ENCODE data around the gene ROCK1.
"Not testable (repeated sequence)": the region's sequence is repeated elsewhere in the genome, so short reads cannot be mapped to it uniquely, and the experiment has no call there.

The ROCK1 gene

DNA sequence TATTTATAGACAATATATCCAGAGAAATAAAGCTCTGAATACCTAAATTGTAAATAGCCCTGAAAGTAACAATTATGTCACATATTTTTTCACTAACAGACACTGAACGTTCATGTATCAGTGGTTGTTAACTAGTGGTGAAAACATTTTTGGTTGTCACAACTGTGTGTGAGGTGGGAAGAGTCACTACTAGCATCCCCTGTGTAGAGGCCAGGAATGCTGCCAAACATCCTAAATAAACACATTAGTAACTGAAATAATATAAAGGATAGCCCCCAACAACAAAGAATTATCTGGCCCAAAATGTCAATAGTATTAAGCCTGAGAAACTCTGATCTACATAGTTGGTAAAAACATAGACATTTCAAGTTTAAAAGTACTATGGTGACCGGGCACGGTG lies 64.5 kb downstream of the ROCK1 start:
- Histone ChIP-seq H3K27me3 (replicated peaks) (no peaks in the 10 kb centered on the region), H3K36me3 (replicated peaks) (no peaks in the 10 kb centered on the region), H3K4me3 (ENCODE audit: low read depth, low read length) (no peak overlapping the region), H3K27ac (peak overlapping the region; percentile 38)
- peak; percentile 53 for DNase-seq
- TF ChIP-seq CTCF (IDR thresholded peaks at IDR 0.05; ENCODE audit: low read depth, low read length, missing control alignments): no peak
- in situ Hi-C loops (cut with HindIII; ENCODE audit: low pct_ligation_motif_present, low sequenced_read_pairs): no loop called here

DNA sequence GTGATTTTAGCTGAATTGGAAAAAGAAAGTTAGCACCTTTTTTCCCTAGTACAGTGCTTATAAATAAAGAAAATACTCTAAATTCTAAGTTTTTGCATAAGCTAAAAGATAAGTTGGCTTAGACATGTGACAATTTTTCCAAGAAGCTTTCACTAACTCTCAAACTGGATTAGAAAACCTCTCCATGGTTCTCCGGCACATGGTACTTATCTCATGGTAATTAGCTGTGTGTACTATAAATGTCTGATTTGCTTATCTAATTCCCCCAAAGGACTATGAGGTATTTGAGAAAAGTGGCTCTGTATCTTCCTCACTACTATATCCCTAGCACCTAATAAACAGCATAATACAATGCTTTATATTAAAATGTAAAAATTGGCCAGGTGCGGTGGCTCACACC lies 71.1 kb downstream of the ROCK1 start:
- Histone ChIP-seq H3K27me3 (replicated peaks) (no peaks in the 10 kb centered on the region), H3K27ac (no peak overlapping the region), H3K36me3 (replicated peaks) (no peaks in the 10 kb centered on the region), H3K4me3 (ENCODE audit: low read depth, low read length) (no peak overlapping the region)
- TF ChIP-seq CTCF (IDR thresholded peaks at IDR 0.05; ENCODE audit: low read depth, low read length, missing control alignments): no peak
- DNase-seq: no peak
- in situ Hi-C loops (cut with HindIII; ENCODE audit: low pct_ligation_motif_present, low sequenced_read_pairs): no loop called here

DNA sequence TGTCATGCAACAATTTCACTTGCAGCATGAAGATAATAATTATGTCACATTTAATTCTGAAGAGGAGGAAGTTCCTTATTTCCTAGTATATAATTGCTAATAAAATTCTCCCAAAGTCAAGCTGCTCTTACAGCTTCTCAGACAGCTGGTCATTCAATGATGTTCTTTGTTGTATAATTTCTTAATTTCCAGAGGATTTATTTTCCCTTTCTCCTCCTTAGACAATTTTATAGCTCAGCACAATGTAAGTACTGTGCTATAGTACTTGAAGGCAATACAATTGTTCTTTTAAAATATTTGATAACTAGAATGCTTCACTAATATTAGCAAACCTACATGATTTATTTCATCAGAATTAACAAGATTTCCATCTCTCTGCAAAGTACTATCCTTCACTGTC lies 73.4 kb downstream of the ROCK1 start:
- peaks cover 4% of the 10 kb centered on the region for H3K36me3 ChIP-seq (replicated peaks)
- H3K27me3 ChIP-seq (replicated peaks): no peaks in the 10 kb centered on the region
- no peak overlapping the region for H3K27ac ChIP-seq
- no peak for DNase-seq
- in situ Hi-C loops (cut with HindIII; ENCODE audit: low pct_ligation_motif_present, low sequenced_read_pairs): no loop called here
- no peak overlapping the region for H3K4me3 ChIP-seq (ENCODE audit: low read depth, low read length)
- no peak for TF ChIP-seq CTCF (IDR thresholded peaks at IDR 0.05; ENCODE audit: low read depth, low read length, missing control alignments)

GRCh38 chr18:21031845-21032244 lies 79.8 kb downstream of the ROCK1 start:
- H3K36me3 ChIP-seq (replicated peaks): peaks cover 10% of the 10 kb centered on the region
- in situ Hi-C loops (cut with HindIII; ENCODE audit: low pct_ligation_motif_present, low sequenced_read_pairs): no loop called here
- H3K27ac ChIP-seq: no peak overlapping the region
- no peaks in the 10 kb centered on the region for H3K27me3 ChIP-seq (replicated peaks)
- no peak for TF ChIP-seq CTCF (IDR thresholded peaks at IDR 0.05; ENCODE audit: low read depth, low read length, missing control alignments)
- no peak overlapping the region for H3K4me3 ChIP-seq (ENCODE audit: low read depth, low read length)
- no peak for DNase-seq

DNA sequence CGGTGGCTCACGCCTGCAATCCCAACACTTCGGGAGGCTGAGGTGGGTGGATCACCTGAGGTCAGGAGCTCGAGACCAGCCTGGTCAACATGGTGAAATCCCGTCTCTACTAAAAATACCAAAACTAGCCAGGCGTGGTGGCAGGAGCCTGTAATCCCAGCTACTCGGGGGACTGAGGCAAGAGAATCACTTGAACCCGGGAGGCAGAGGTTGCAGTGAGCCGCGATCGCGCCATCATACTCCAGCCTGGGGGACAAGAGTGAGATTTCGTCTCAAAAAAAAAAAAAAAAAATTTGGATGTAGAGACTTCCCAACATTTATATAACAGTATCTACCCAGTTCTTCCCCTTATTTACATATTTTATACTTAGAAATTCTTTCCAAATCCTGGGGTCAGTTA lies 93.4 kb downstream of the ROCK1 start:
- H3K27ac ChIP-seq; DNase-seq; H3K27me3 ChIP-seq (replicated peaks); in situ Hi-C loops (cut with HindIII; ENCODE audit: low pct_ligation_motif_present, low sequenced_read_pairs); H3K4me3 ChIP-seq (ENCODE audit: low read depth, low read length): not testable (repeated sequence)
- peaks cover 17% of the 10 kb centered on the region for H3K36me3 ChIP-seq (replicated peaks)

DNA sequence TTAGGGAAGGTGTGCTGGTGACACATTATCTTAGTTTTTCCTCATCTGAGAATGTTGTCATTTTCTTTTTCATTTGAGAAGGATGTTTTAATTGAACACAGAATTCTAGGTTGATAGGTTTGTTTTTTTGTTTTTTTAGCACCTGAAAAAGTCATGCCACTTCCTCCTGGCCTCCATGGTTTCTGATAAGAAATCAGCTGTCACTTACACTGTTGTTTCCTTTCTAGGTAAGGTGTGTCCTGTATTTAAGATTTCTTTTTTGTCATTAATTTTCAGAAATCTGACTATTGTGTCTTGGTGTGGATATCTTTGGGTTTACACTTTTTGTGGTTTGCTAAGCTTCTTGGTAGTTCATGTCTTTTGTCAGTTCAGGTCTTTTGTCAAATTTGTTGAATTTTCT lies 99.3 kb downstream of the ROCK1 start:
- in situ Hi-C loops (cut with HindIII; ENCODE audit: low pct_ligation_motif_present, low sequenced_read_pairs): no loop called here
- H3K36me3 ChIP-seq (replicated peaks): peaks cover 24% of the 10 kb centered on the region

More for the DNA sequence above, 99.3 kb downstream of the ROCK1 start:
- no peak overlapping the region for H3K27ac ChIP-seq
- no peak for TF ChIP-seq CTCF (IDR thresholded peaks at IDR 0.05; ENCODE audit: low read depth, low read length, missing control alignments)
- no peak for DNase-seq
- no peak overlapping the region for H3K4me3 ChIP-seq (ENCODE audit: low read depth, low read length)
- no peaks in the 10 kb centered on the region for H3K27me3 ChIP-seq (replicated peaks)
